NCI-H2227 (cell line): ENCODE results near the gene VKORC1L1.
"Not testable (repeated sequence)": the region's sequence is repeated elsewhere in the genome, so short reads cannot be mapped to it uniquely, and the experiment has no call there.

ENCODE experiments used
- DNase-seq: peaks from one replicate; lab custom pipeline; 2025; ENCODE audit not compliant: unreplicated experiment; lab: John Stamatoyannopoulos, UW

VKORC1L1 gene

GRCh38 chr7:65931685-65932084 lies 58.8 kb downstream of the VKORC1L1 start:
- DNase-seq, result no peak

GRCh38 chr7:65937296-65937695 lies 64.4 kb downstream of the VKORC1L1 start:
- no peak for DNase-seq

GRCh38 chr7:65938336-65938895 lies 65.5 kb downstream of the VKORC1L1 start:
- DNase-seq, result no peak

- not testable (repeated sequence) for DNase-seq
These were observed 72.9 kb downstream of the VKORC1L1 start for GRCh38 chr7:65945787-65946186.

GRCh38 chr7:65946904-65947303 lies 74.0 kb downstream of the VKORC1L1 start:
- no peak for DNase-seq

GRCh38 chr7:65951837-65952578 lies 79.1 kb downstream of the VKORC1L1 start:
- DNase-seq, result no peak

GRCh38 chr7:65953001-65953720 lies 80.3 kb downstream of the VKORC1L1 start:
- no peak for DNase-seq

GRCh38 chr7:65953890-65954450 lies 81.1 kb downstream of the VKORC1L1 start:
- no peak for DNase-seq

GRCh38 chr7:65955718-65956117 lies 82.8 kb downstream of the VKORC1L1 start:
- no peak for DNase-seq

- DNase-seq, result no peak
These were observed 87.6 kb downstream of the VKORC1L1 start for GRCh38 chr7:65960351-65961074.

GRCh38 chr7:65962033-65962432 lies 89.2 kb downstream of the VKORC1L1 start:
- DNase-seq, result no peak

- not testable (repeated sequence) for DNase-seq
These were observed 91.8 kb downstream of the VKORC1L1 start for GRCh38 chr7:65964671-65965070.

- no peak for DNase-seq
These were observed 93.3 kb downstream of the VKORC1L1 start for GRCh38 chr7:65966146-65966545.

GRCh38 chr7:65967361-65968155 lies 94.7 kb downstream of the VKORC1L1 start:
- DNase-seq, result no peak

GRCh38 chr7:65968256-65969185 lies 95.6 kb downstream of the VKORC1L1 start:
- DNase-seq, result no peak

GRCh38 chr7:65971021-65971420 lies 98.1 kb downstream of the VKORC1L1 start:
- no peak for DNase-seq

- no peak for DNase-seq
These were observed 100.1 kb downstream of the VKORC1L1 start for GRCh38 chr7:65972976-65973375.

GRCh38 chr7:65974191-65974801 lies 101.4 kb downstream of the VKORC1L1 start:
- DNase-seq, result no peak

GRCh38 chr7:65974876-65975275 lies 102.0 kb downstream of the VKORC1L1 start:
- no peak for DNase-seq
